Activated T-cell treated with anti-CD3 and anti-CD28 coated beads, Interleukin-2, amount 50 U/mL, for 72 hours (primary cell): ENCODE data around the gene PNPLA1. TPM values are rescaled to one million over a fixed set of nuclear protein-coding genes. Genes with fewer than 3 reads are reported as not detected.

Experiments used
- ATAC-seq, 2 donors: fragments of 150-1000 bp; cut with Tn5 transposase; replicated peaks in 1 of 2; 2 replicates each; pipeline ENCODE4 v1.10.0; 2021; ENCODE audit warnings: moderate library complexity in 2 of 2, mild to moderate bottlenecking in 1 of 2
- DNase-seq, 2 donors: peaks; one replicate each; pipeline ENCODE4 v3.0.0; 2021 to 2022; ENCODE audit warnings: mixed read lengths in 1 of 2
- H3K27ac Mint-ChIP-seq: one replicate; pipeline ENCODE4 v1.8.0; 2022; ENCODE audit warnings: mild to moderate bottlenecking, moderate library complexity, mixed read lengths
- H3K27me3 Mint-ChIP-seq: one replicate; pipeline ENCODE4 v1.8.0; 2022; ENCODE audit warnings: low read depth, mixed read lengths
- H3K36me3 Mint-ChIP-seq, 2 donors: one replicate each; pipeline ENCODE4 v1.8.0; 2022; ENCODE audit warnings: mixed read lengths in 2 of 2, mild to moderate bottlenecking in 1 of 2; ENCODE audit not compliant: insufficient read depth in 2 of 2
- H3K4me1 Mint-ChIP-seq: one replicate; pipeline ENCODE4 v1.8.0; 2022; ENCODE audit warnings: low read depth, mixed read lengths
- H3K4me3 Mint-ChIP-seq, 2 donors: one replicate each; pipeline ENCODE4 v1.8.0; 2022; ENCODE audit warnings: mild to moderate bottlenecking in 2 of 2, mixed read lengths in 2 of 2, moderate library complexity in 2 of 2
- H3K9me3 Mint-ChIP-seq, 2 donors: one replicate each; pipeline ENCODE4 v1.8.0; 2022; ENCODE audit warnings: mixed read lengths in 2 of 2
- total RNA-seq, 2 donors: library from RNA; stranded (reverse); gene quantifications; one replicate each; pipeline ENCODE4 v1.2.3, GENCODE V29; 2022

The PNPLA1 gene
- total RNA-seq, 2 donors from 2014 or later, result not detected

DNA sequence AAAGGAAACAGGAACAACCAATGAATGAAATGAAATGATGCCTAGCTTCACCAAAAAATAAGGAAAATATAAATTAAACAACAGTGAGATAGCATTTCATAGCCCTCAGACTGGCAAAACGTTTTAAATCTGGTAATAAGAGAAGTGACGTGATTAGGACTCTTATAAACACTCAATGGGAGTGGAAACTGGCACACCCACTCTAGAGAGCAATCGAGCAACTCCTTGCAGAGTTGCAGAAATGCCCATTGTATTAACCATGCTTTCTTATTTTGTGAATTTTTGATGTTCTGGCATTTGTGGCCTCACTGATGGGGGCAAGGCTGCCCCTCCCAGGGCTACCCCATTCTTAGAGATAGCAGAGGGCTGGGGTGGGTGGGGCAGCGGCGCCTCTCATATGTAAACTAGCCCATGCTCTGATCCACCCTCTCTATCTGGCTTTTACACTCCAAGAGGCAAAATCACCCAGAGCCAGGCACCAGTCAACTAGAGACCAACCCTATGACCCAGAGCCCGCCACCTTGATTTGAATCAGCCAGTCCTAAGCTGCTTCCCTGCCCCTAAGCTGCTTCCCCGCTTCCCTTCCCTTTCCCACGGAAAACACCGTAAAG is 6.4 kb upstream of the PNPLA1 start:
- H3K27ac Mint-ChIP-seq, result no peak overlapping the region
- DNase-seq (no peak), ATAC-seq (no peak)
- H3K4me3 Mint-ChIP-seq, result no peak overlapping the region
- peaks cover 14% of the 10 kb centered on the region for H3K27me3 Mint-ChIP-seq
- H3K36me3 Mint-ChIP-seq, result no peaks in the 10 kb centered on the region
- H3K4me1 Mint-ChIP-seq, result no peaks in the 10 kb centered on the region
- no peaks in the 10 kb centered on the region for H3K9me3 Mint-ChIP-seq

DNA sequence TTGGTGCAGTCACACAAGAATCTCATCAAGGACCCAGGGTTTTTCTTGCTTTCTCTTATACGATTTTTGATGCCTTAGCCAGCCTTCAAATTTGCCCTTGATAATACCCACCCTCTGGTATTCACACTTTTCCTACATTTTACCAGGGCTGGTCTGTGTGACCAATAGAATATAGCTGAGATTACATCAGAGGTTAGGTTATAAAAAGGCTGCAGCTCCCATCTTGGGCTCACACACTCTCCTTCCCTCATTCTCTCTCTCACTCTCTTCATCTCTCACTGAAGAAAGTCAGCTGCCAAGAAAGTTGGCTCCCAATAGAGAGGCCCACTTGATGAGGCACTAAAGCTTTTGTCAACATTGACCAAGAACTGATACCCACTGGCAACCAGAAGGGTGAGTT is 4.1 kb upstream of the PNPLA1 start:
- Mint-ChIP-seq H3K9me3 (no peaks in the 10 kb centered on the region), H3K27me3 (peaks cover 19% of the 10 kb centered on the region), H3K27ac (no peak overlapping the region), H3K4me1 (no peaks in the 10 kb centered on the region), H3K4me3 (no peak overlapping the region), H3K36me3 (no peaks in the 10 kb centered on the region)
- ATAC-seq (no peak), DNase-seq (no peak)

DNA sequence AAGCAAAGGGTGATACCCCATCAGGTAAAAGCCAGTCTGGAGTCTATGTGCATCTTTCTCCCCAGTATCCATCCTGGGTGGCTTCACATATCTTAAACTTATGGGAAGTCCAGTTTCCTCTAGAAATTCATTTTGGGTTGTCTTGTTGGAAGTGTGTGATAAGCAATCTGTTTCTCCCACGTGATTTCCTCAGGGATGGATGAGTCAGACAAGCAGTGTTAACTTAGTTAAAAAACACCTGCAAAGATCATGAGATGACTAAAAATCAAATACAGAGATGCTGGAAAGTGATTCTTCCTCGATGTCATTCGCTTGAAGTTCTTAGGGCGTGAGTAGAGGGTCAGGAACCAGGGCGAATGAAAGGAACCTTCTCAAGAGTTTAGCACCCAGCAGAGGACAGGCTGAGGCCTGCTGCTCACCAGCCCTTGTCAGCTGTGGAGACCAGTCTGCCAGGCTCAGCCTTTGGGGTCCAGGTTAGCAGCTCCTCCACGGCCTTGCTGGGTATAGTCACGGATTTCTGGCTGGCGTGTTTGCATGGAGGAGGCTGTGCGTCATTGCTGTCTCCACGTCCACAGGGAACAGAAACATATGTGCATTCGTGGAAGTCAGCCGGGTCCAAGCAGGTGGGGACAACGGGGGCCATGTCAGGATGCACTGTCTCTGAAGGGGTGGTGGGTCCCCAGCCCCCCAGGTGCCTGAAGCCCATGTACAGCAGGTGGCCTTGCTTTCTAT is 2.8 kb upstream of the PNPLA1 start:
- DNase-seq (no peak), ATAC-seq (no peak)
- Mint-ChIP-seq H3K27me3 (peaks cover 12% of the 10 kb centered on the region), H3K4me1 (no peaks in the 10 kb centered on the region), H3K27ac (no peak overlapping the region), H3K36me3 (no peaks in the 10 kb centered on the region), H3K9me3 (no peaks in the 10 kb centered on the region), H3K4me3 (no peak overlapping the region)

DNA sequence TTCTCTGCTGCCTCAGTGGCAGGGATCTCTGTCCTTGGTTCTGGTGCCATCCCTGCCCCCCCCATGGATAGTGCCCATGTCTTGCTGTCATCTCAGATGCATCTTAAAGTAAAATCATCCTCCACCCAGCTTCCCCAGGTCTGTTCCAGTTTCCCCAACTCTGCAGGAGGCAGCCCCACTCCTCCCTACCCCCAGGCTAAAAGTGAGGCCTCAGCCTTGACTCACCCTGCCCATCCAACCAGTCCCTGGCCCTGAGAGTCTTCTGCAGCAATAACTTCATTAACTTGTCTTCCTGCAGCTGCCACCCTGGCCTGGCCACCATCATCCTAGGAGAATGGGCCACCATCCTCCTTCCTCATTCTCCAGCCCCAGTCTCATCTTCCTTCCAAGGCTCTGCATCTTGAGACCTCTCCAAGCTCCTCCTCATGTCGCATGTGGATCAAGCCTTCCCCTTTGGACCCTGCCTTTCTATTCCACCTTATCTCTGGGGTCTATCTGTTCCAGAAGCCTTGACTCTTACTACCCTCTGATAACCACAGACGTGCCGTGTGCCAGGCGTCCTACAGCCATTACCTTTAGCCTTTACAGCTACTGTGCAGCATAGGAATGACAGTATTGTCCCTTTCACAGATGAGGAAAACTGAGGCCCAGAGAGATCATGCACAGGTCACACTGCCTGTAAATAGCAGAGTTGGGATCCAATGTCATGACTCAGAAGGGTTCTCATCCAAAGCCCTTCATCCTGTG is 2.0 kb upstream of the PNPLA1 start:
- H3K9me3 Mint-ChIP-seq, result no peaks in the 10 kb centered on the region
- H3K4me1 Mint-ChIP-seq, result no peaks in the 10 kb centered on the region
- H3K4me3 Mint-ChIP-seq, result no peak overlapping the region
- H3K27ac Mint-ChIP-seq, result no peak overlapping the region
- no peaks in the 10 kb centered on the region for H3K36me3 Mint-ChIP-seq
- H3K27me3 Mint-ChIP-seq, result peaks cover 12% of the 10 kb centered on the region
- no peak for ATAC-seq
- DNase-seq, result no peak

DNA sequence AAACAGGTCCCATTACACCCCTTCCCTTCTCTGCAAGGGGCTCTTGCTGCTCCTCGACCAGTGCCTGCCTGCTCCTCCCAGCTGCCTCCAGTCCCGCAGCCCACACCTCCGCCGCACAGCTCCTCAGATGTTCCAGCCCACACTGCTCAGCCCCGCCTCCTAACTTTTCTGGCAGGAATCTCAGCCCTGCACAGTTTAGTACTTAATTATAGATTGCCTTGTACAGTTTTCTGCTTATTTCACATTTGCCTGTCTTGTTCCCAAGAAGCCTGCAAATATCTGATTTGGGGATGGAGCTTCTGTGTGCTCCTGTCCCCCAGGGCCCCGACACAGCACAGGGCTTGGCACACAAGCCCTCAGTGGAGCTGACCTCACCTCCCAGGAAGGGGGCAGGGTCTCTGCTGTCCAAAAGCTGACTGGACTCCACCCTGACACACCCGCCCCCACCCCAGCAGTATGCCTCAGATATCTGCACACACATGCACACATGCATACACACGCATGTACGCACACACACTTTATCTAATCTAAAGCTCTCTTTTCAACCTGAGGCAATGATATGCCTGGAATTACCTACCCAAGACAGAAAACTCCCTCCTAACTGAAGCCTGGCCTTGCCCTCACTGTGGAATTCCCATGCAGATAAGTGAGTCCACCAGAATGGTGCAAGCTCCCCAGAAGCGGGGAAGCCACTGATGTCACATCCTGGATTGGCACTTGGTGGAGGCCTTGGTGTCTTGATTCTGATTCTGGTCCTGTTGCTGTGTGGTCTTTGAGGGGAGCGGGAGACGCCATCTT is 1.2 kb upstream of the PNPLA1 start:
- no peaks in the 10 kb centered on the region for H3K4me1 Mint-ChIP-seq

DNA sequence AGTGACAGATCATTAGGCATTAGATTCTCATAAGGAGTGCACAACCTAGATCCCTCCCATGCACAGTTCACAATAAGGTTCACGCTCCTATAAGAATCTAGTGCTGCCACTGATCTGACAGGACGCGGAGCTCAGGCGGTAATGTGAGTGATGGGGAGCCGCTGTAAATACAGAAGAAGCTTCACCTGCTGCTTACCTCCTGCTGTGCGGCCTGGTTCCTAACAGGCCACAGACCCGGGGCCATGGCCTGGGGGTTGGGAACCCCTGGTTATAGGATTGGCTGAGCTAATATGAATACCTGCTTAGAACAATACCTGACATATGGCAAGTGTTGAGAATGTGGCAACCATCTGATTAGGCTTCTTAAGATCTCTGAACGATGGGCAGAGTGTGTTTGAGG is 2.4 kb downstream of the PNPLA1 start:
- H3K36me3 Mint-ChIP-seq, result no peaks in the 10 kb centered on the region

More for the DNA sequence above, 1.2 kb upstream of the PNPLA1 start:
- no peak overlapping the region for H3K27ac Mint-ChIP-seq
- no peak overlapping the region for H3K4me3 Mint-ChIP-seq
- H3K36me3 Mint-ChIP-seq, result no peaks in the 10 kb centered on the region
- no peak for DNase-seq
- no peak for ATAC-seq
- peaks cover 11% of the 10 kb centered on the region for H3K27me3 Mint-ChIP-seq
- H3K9me3 Mint-ChIP-seq, result no peaks in the 10 kb centered on the region

DNA sequence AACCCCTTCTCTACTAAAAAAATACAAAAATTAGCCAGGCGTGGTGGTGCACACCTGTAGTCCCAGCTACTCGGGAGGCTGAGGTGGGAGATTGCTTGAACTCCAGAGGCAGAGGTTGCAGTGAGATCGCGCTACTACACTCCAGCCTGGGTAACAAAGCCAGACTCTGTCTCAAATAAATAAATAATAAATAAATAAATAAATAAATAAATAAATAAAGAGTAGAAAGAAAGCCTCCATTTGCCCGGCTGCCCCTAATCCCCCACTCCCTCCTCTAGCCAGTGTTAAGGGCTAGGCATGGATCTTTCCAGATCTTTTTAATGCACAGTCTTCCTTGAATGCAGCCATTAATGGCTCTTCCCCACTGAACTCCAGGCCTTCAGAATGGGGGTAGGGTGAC is 3.2 kb downstream of the PNPLA1 start:
- Mint-ChIP-seq H3K4me3 (no peak overlapping the region), H3K27me3 (peaks cover 8% of the 10 kb centered on the region), H3K4me1 (no peaks in the 10 kb centered on the region), H3K27ac (no peak overlapping the region), H3K36me3 (no peaks in the 10 kb centered on the region), H3K9me3 (no peaks in the 10 kb centered on the region)
- DNase-seq (no peak), ATAC-seq (no peak)

More for the DNA sequence above, 2.4 kb downstream of the PNPLA1 start:
- Mint-ChIP-seq H3K4me3 (no peak overlapping the region), H3K27ac (no peak overlapping the region), H3K9me3 (no peaks in the 10 kb centered on the region), H3K27me3 (peaks cover 5% of the 10 kb centered on the region), H3K4me1 (no peaks in the 10 kb centered on the region)
- ATAC-seq (no peak), DNase-seq (no peak)

DNA sequence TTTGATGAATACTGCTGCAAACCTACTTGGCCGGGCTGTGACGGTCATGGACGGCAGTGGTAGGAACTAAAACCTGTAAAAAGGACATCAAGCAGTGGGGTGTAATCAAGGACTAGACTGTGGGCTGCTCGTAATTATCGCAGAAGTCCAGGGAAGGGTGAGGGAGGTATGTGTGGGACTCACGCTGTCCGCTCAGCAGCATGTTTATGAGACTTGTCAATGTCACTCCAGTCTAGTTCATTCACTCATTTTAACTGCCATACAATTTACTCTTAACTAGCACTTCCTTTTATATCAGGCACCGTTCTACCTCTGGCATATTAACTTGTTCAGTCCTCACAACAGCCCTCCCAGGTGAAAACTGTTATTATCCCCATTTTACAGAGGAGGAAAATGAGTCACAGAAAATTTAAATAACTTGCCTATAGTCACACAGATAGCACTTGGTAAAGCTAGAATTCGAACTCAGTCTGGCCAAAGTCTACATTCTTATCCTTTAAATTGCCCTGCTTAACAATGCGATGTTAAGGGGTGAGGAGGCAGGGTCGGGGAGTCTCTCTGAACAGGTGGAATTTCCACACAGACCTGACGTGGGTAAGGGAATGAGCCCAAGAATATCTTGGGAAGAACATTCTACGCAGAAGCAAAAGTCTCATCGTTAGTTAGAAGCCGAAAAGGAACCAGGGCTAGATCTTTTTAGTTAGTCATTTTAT is 4.1 kb downstream of the PNPLA1 start:
- Mint-ChIP-seq H3K9me3 (no peaks in the 10 kb centered on the region), H3K27me3 (peaks cover 16% of the 10 kb centered on the region), H3K27ac (no peak overlapping the region), H3K4me3 (no peak overlapping the region), H3K4me1 (no peaks in the 10 kb centered on the region), H3K36me3 (no peaks in the 10 kb centered on the region)
- ATAC-seq, result no peak
- no peak for DNase-seq

DNA sequence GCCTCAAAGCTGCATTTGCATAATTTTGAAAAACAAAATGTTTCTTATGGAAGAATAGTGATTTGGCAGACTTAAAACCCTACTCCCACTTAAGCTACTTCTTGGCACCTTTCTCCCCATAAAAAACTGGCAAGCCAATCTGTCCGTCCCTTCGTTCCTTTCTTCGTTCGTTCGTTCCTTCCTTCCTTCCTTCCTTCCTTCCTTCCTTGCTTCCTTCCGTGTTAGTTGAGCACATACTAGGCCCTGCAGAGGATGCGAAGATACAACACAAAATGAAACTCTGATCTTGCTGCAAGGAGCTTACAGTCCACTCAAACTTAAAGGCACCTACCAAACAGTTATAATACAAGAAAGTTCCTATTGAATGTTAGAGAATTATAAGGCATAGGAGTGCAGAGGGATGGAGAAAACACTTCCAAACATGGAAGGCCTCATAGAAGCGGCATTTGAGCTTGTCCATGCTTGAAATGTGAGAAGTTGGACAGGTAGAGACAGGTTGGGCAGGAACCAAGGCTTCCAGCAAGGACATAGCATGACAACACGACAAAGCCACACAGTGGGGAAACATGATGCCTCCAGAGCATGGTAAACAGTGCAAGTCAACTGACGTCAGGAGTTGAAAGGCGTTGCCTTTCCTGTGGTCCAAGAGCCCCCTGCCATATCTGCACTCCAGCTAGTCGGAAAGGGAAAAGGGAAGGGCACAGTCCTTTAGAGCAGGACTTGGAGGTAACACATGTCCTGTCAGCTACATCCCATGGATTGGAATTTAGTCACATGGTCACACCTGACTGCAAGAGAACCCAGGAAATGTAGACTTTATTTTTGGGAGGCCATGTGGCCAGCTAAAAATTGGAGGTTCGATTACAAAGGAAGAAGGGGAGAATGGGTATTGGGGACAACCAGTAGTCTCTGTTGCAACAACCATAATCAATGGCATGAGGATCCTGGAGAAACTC is 7.0 kb downstream of the PNPLA1 start:
- Mint-ChIP-seq H3K27ac (no peak overlapping the region), H3K36me3 (no peaks in the 10 kb centered on the region), H3K9me3 (no peaks in the 10 kb centered on the region), H3K4me1 (no peaks in the 10 kb centered on the region), H3K4me3 (no peak overlapping the region), H3K27me3 (peaks cover 30% of the 10 kb centered on the region)
- no peak for ATAC-seq
- DNase-seq, result no peak

DNA sequence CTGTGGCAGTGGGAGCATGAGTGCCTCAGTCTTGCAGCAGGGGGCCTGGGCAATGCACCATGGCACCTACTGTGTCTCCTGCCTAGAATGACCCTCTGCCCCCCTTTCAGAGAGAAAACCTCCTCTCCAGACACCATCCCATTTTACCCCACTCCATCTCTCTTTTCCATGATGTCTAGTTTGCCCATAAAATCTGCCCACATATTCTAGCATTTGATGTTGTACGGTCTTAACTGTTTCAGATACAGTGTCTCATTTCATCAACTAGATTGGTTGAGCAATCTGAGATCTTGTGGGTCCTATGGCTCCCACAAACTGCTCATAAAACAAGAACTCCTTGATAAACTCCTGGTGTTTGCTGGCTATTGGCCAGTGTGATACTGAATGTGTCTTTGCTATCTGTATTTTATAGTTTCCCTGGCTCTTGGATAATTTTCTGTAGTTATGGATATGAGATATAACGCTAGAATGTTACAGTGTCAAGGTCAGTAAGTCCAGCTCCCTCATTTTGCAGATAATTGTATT is 8.1 kb downstream of the PNPLA1 start:
- Mint-ChIP-seq H3K9me3 (no peaks in the 10 kb centered on the region), H3K4me3 (no peak overlapping the region), H3K27me3 (peaks cover 38% of the 10 kb centered on the region), H3K36me3 (no peaks in the 10 kb centered on the region), H3K27ac (no peak overlapping the region), H3K4me1 (no peaks in the 10 kb centered on the region)
- no peak for DNase-seq
- no peak for ATAC-seq

DNA sequence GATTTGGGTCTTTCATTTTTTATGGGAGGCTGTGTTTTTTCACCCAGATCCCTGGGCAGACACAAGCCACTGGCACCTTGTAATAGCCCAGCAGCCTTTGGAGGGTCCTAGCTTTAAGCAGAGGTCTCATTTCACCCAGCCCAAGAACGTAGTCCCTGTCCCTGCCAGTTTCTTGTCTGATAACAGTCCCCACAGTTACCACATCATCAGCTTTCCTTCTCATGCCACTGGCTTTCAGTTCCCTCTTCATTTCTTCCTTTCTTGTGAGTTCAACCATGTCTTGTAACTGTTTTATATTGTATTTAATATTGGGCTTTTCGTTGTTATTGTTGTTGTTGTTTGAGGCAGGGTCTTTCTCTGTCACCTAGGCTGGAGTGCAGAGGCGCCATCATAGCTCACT is 10.6 kb downstream of the PNPLA1 start:
- ATAC-seq (no peak), DNase-seq (no peak)
- H3K27me3 Mint-ChIP-seq, result peaks cover 59% of the 10 kb centered on the region
- no peak overlapping the region for H3K27ac Mint-ChIP-seq
- H3K4me1 Mint-ChIP-seq, result peaks cover under 1% of the 10 kb centered on the region
- H3K36me3 Mint-ChIP-seq, result no peaks in the 10 kb centered on the region
- H3K9me3 Mint-ChIP-seq, result no peaks in the 10 kb centered on the region
- no peak overlapping the region for H3K4me3 Mint-ChIP-seq
